HepG2 (cell line): ENCODE measurements around the gene ADCYAP1R1. TPM values are rescaled to one million over a fixed set of nuclear protein-coding genes. Genes with fewer than 3 reads are reported as not detected.

Source experiments
- ATAC-seq: fragments of 200-7000 bp; cut with Tn5 transposase; 3 replicates; pipeline ENCODE4 v1.9.1; 2020; ENCODE audit warnings: mild to moderate bottlenecking, moderate library complexity
- BruUV-seq: library from RNA; stranded (reverse); fragments of 400-500 nt; replicated peaks from 2 replicates; lab custom pipeline; 2021; lab: Mats Ljungman, UMichigan
- CTCF ChIA-PET: fragments of 300-600 bp; formaldehyde crosslinking; extraction: SDS; loops from one replicate; lab custom pipeline; 2021; ENCODE audit warnings: low total read pairs, inconsistent platforms, low intra/inter-chr PET ratio; lab: Yijun Ruan, JAX
- POLR2A ChIA-PET: fragments of 350-600 bp; sonication (Branson Sonifier 250); formaldehyde crosslinking; loops from one replicate; lab custom pipeline; 2020; ENCODE audit warnings: antibody characterized with exemption, inconsistent platforms; lab: Yijun Ruan, JAX
- DNase-seq: peaks from one replicate; pipeline ENCODE4 v3.0.0-alpha.2; 2015; ENCODE audit warnings: low spot score
- FAIRE-seq: peaks from 3 replicates; lab custom pipeline; 2011; peaks lifted over from hg19 to GRCh38; lab: Jason Lieb, UNC
- H2AFZ ChIP-seq: one replicate; pipeline ENCODE4 v1.6.1; 2011; ENCODE audit warnings: low read length, inconsistent platforms
- H3K27ac ChIP-seq: fragments of 300-600 bp; 3 replicates; pipeline ENCODE4 v1.8.0; 2011; ENCODE audit warnings: mixed run types, mild to moderate bottlenecking, mixed read lengths, low read length, inconsistent platforms; ENCODE audit not compliant: insufficient read depth; ENCODE audit errors: extremely low read length
- H3K27me3 ChIP-seq, 2 experiments: fragments of 200-600 bp in 1 of 2; 2 replicates in 1 of 2; 3 replicates in 1 of 2; pipeline versions ENCODE4 v1.6.0 to v1.8.0; 2011; ENCODE audit warnings: low read length in 2 of 2, mild to moderate bottlenecking in 2 of 2, moderate library complexity in 2 of 2, inconsistent platforms in 1 of 2; ENCODE audit not compliant: insufficient read depth in 2 of 2, control insufficient read depth in 1 of 2
- H3K36me3 ChIP-seq, 2 experiments: fragments of 200-600 bp in 1 of 2; replicated peaks in 1 of 2; 2 replicates in 1 of 2; 3 replicates in 1 of 2; pipeline versions ENCODE4 v1.5.1 to v1.8.0; 2011; ENCODE audit warnings: low read length in 2 of 2, inconsistent platforms in 1 of 2; ENCODE audit not compliant: insufficient read depth in 2 of 2, control insufficient read depth in 1 of 2
- H3K4me1 ChIP-seq: 2 replicates; pipeline ENCODE4 v1.5.1; 2012; ENCODE audit warnings: low read length, inconsistent platforms; ENCODE audit not compliant: insufficient read depth
- H3K4me2 ChIP-seq: 2 replicates; pipeline ENCODE4 v1.6.0; 2011; ENCODE audit warnings: low read depth, low read length, inconsistent platforms
- H3K4me3 ChIP-seq, 3 experiments: fragments of 200-600 bp in 1 of 3; sonication (generic), shearing (Covaris generic) in 1 of 3; replicated peaks in 1 of 3; 2 replicates each; pipeline ENCODE4 v1.5.1; 2011 to 2016; ENCODE audit warnings: low read length in 3 of 3, inconsistent platforms in 2 of 3, low read depth in 2 of 3, mild to moderate bottlenecking in 2 of 3, control low read depth in 1 of 3, mixed read lengths in 1 of 3; ENCODE audit not compliant: insufficient read depth in 1 of 3
- H3K79me2 ChIP-seq: one replicate; pipeline ENCODE4 v1.6.1; 2011; ENCODE audit warnings: low read length, inconsistent platforms; ENCODE audit not compliant: insufficient read depth
- H3K9ac ChIP-seq: 2 replicates; pipeline ENCODE4 v1.6.0; 2011; ENCODE audit warnings: mild to moderate bottlenecking, low read depth, low read length, inconsistent platforms; ENCODE audit not compliant: insufficient read depth
- H3K9me3 ChIP-seq: 2 replicates; pipeline ENCODE4 v1.5.1; 2012; ENCODE audit warnings: mild to moderate bottlenecking, low read length
- H4K20me1 ChIP-seq: 2 replicates; pipeline ENCODE4 v1.6.0; 2011; ENCODE audit warnings: inconsistent platforms, mild to moderate bottlenecking, low read length, moderate library complexity; ENCODE audit not compliant: insufficient read depth
- MAFK ChIP-seq, 2 experiments: IDR thresholded peaks in 1 of 2; conservative IDR thresholded peaks in 1 of 2; 2 replicates each; pipeline ENCODE4 v1.6.1; 2011; ENCODE audit warnings: improper control_type of control experiment in 2 of 2, low read length in 2 of 2
- PHF8 ChIP-seq: sonication (generic); formaldehyde crosslinking; IDR thresholded peaks from 2 replicates; pipeline ENCODE4 v1.5.0; 2020; ENCODE audit warnings: missing genetic modification reagents
- THAP9 ChIP-seq: sonication (generic); formaldehyde crosslinking; IDR thresholded peaks from 2 replicates; pipeline ENCODE4; 2020; ENCODE audit warnings: missing genetic modification reagents, mild to moderate bottlenecking, borderline replicate concordance
- ZIK1 ChIP-seq: sonication (generic); formaldehyde crosslinking; IDR thresholded peaks from 2 replicates; pipeline ENCODE4 v1.5.0; 2020; ENCODE audit warnings: mild to moderate bottlenecking, low read depth, missing genetic modification reagents, borderline replicate concordance
- ZNF12 ChIP-seq: sonication (generic); formaldehyde crosslinking; IDR thresholded peaks from 2 replicates; pipeline ENCODE4 v1.5.0; 2020; ENCODE audit warnings: missing genetic modification reagents
- ZNF326 ChIP-seq: sonication (generic); formaldehyde crosslinking; IDR thresholded peaks from 2 replicates; pipeline ENCODE4 v1.4.0; 2020; ENCODE audit warnings: missing genetic modification reagents, borderline replicate concordance
- WGBS: methylation state at CpG from one replicate; pipeline ENCODE4 v1.1.6; 2017; ENCODE audit warnings: low lambda C conversion rate; 5-methylcytosine and 5-hydroxymethylcytosine counted together
- in situ Hi-C: cut with HindIII; loops from 2 replicates; pipeline ENCODE4 v1.10.0; 2017; ENCODE audit warnings: low pct_unique_long_range_greater_than_20kb; ENCODE audit not compliant: extremely low pct_ligation_motif_present
- intact Hi-C: fragments of 100-400 bp; cut with micrococcal nuclease; formaldehyde crosslinking; loops from one replicate; pipeline ENCODE4 v1.10.0; 2022; ENCODE audit not compliant: unreplicated experiment
- polyA plus RNA-seq, 8 experiments: library from polyadenylated mRNA; depleted of rRNA in 3 of 8; stranded (reverse) in 7 of 8; unstranded in 1 of 8; fragments of >200 nt; fragmentation: Illumina TruSeq in 4 of 8; extraction: Trizol in 4 of 8; gene quantifications; 2 replicates each; pipeline versions ENCODE4 v1.2.1 to v1.2.3, GENCODE V29; 2011 to 2016; ENCODE audit warnings: low read depth in 4 of 8, missing spikeins in 1 of 8, mixed read lengths in 1 of 8; ENCODE audit not compliant: insufficient read depth in 1 of 8
- total RNA-seq, 5 experiments: library from RNA; depleted of rRNA; stranded (reverse); fragments of >200 nt; fragmentation: Illumina TruSeq; extraction: Trizol; gene quantifications; 2 replicates each; pipeline ENCODE4 v1.2.3, GENCODE V29; 2016; ENCODE audit warnings: low read depth in 1 of 5

ADCYAP1R1 gene
- total and polyA plus RNA-seq, 2 of the 13 experiments (the other 11 are each of a cell fraction or from before 2014, with no cell fraction given), result not detected

DNA sequence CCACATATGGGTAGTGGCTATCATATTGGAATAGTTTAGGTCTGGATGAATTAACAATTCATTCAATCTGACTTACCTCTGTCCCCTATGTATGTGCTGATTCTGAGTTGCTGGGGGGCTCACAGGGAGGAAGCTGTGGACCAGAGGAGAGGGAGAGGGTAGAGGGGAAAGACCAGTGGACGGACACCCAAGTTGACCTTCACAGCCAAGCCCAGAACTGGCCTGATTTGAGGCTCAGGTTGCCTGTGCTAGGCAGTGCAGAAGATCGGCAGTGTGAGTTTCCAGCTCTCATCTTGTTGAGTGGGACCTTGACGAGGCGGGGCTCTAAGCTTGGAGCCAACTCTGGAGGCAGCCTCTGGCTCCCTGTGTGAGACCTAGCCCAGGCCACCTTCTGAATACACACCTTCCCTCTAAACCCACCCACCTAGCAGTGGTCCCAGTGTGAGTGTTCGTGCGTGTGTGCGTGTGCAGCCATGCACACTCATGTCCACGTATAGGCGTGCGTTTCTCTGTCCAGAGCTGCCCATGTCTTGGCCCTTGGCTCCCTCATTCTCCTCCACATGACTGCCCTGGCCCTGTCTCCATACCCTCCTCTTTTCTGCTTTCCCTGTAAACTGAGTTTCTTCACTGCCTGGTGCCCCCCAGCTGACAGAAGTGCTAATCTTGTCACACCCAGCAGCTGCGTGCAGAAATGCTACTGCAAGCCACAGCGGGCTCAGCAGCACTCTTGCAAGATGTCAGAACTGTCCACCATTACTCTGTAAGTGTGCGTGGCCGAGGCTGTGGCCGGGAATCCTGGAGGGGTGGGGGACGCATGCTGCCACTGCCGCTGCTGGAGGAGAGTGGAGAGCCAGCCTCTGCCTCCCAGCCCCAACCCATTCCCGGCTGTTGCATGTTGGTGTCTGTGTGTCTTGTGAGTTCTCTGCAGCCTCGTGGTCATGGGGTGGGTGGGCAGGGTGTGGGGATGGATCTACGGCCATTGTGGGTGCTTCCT, 47.6 kb downstream of the ADCYAP1R1 start:
- Histone ChIP-seq H3K27ac (no peak overlapping the region), H3K79me2 (no peaks in the 10 kb centered on the region), H3K36me3 (no peaks in the 10 kb centered on the region), H2AFZ (no peak overlapping the region), H3K9ac (no peak overlapping the region), H4K20me1 (no peaks in the 10 kb centered on the region), H3K4me2 (no peak overlapping the region), H3K4me3 (no peak overlapping the region)
- no peak for FAIRE-seq
- intact Hi-C loops, result no loop called here
- ChIA-PET CTCF (no interaction called here), POLR2A (no interaction called here)
- no peak for DNase-seq
- no TSS peak for BruUV-seq
- in situ Hi-C loops, result no loop called here
- no peak for ATAC-seq
- no peak for TF ChIP-seq THAP9 (CRISPR knock-in tag)
- TF ChIP-seq, all 625 proteins: peak for 0
- WGBS, result 8% methylated on average over 7 of the region's 20 CpGs
- Histone ChIP-seq H3K4me1 (no peaks in the 10 kb centered on the region), H3K27me3 (peaks cover 4 to 26% of the 10 kb centered on the region in 2 experiments; a peak in 3 of 5 replicates), H3K9me3 (no peaks in the 10 kb centered on the region)

DNA sequence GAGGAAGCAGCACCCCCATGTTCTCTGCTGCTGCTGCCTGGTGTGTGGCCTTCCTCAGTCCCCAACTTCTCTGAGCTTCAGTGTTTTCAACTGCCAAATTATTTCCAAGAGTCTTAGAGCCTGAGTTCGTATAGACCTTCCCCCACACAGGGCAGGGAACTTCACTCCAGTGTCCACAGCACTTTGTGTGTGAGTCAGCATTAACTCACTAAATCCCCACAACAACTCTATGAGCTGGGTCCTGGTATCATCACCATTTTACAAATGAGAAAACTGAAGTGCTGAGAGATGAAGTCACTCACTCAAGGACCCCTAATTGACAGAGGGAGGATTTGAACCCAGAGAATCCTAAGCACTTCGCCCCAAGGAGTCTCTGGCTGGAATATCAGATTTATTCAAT, 48.3 kb downstream of the ADCYAP1R1 start:
- no peak for TF ChIP-seq ZNF326 (CRISPR knock-in tag)
- peak; percentile 24 to 26; a peak in 1 of 4 replicates for TF ChIP-seq MAFK (conservative IDR thresholded peaks at IDR 0.05 in 1 of 2, IDR thresholded peaks at IDR 0.05 in 1 of 2; ENCODE audit: low read length in 2 of 2)
- TF ChIP-seq ZIK1, result no peak
- no peak for TF ChIP-seq PHF8
- no peak for TF ChIP-seq ZNF12 (CRISPR knock-in tag)
- H4K20me1 ChIP-seq, result no peaks in the 10 kb centered on the region
- ChIA-PET POLR2A (no interaction called here), CTCF (no interaction called here)
- BruUV-seq, result no TSS peak
- DNase-seq, result no peak
- in situ Hi-C loops (no loop called here), intact Hi-C loops (no loop called here)
- H3K4me3 ChIP-seq, result no peak overlapping the region
- WGBS, result 0% methylated on average over 1 of the region's 2 CpGs
- no peaks in the 10 kb centered on the region for H3K79me2 ChIP-seq
- H3K27ac ChIP-seq, result no peak overlapping the region
- FAIRE-seq, result no peak
- H3K9ac ChIP-seq, result no peak overlapping the region
- no peak overlapping the region for H2AFZ ChIP-seq
- no peaks in the 10 kb centered on the region for H3K4me1 ChIP-seq
- no peak for ATAC-seq
- H3K27me3 ChIP-seq, result peaks cover 4 to 26% of the 10 kb centered on the region in 2 experiments; a peak in 3 of 5 replicates
- no peak overlapping the region for H3K4me2 ChIP-seq
- no peaks in the 10 kb centered on the region for H3K36me3 ChIP-seq
- H3K9me3 ChIP-seq, result no peaks in the 10 kb centered on the region
